Measurements from ENCODE around the gene IGLL1. TPM values are rescaled to one million over a fixed set of nuclear protein-coding genes. Genes with fewer than 3 reads are reported as not detected.

IGLL1 gene
- total RNA-seq, 5 donors from 2014 or later (not counting 1 experiment from before 2014, with no cell fraction given), result 0.30 to 0.64 TPM; not detected in 3

GRCh38 chr22:23621082-23621780 lies 41.1 kb upstream of the IGLL1 start:
- Histone ChIP-seq H3K4me3 (ENCODE audit: control insufficient read depth in 1 of 2, extremely low read depth in 1 of 2, low read length in 1 of 2) (no peak overlapping the region), H3K36me3 (ENCODE audit: control insufficient read depth in 2 of 2, extremely low read depth in 1 of 2, insufficient read depth in 1 of 2, low read length in 1 of 2) (no peaks in the 10 kb centered on the region), H3K4me1 (ENCODE audit: control insufficient read depth in 1 of 2, extremely low read depth in 1 of 2, insufficient read depth in 2 of 2, low read length in 2 of 2) (no peaks in the 10 kb centered on the region), H3K9me3 (no peaks in the 10 kb centered on the region), H3K27ac (ENCODE audit: low read length) (no peak overlapping the region), H3K27me3 (replicated peaks in 1 of 2; ENCODE audit: control insufficient read depth in 2 of 2, extremely low read depth in 1 of 2, insufficient read depth in 2 of 2, low read length in 1 of 2) (no peaks in the 10 kb centered on the region)
- WGBS (ENCODE audit: insufficient coverage), result 83% methylated on average over 4 of the region's 9 CpGs
- H3K9me3 Mint-ChIP-seq, result no peaks in the 10 kb centered on the region
- DNase-seq, result no peak
- H3K36me3 Mint-ChIP-seq, result peaks cover 13% of the 10 kb centered on the region
- H3K27ac Mint-ChIP-seq, result no peak overlapping the region
- no peaks in the 10 kb centered on the region for H3K4me1 Mint-ChIP-seq
- H3K27me3 Mint-ChIP-seq, result no peaks in the 10 kb centered on the region
- ChIA-PET CTCF (interaction anchor here in 1 of 2 donors (0.7 kb wide), 1 partner anchor 857 kb away, joined by 3 read pairs; no protein-coding TSS in a partner anchor), POLR2A (no interaction called here)
- no peak for ATAC-seq (replicated peaks in 1 of 4)
- H3K4me3 Mint-ChIP-seq, result no peak overlapping the region

- ATAC-seq (replicated peaks in 1 of 4) (no peak), DNase-seq (no peak)
- ChIA-PET CTCF (no interaction called here), POLR2A (no interaction called here)
- peaks cover 11% of the 10 kb centered on the region for H3K36me3 Mint-ChIP-seq
- Histone ChIP-seq H3K4me1 (ENCODE audit: control insufficient read depth in 1 of 2, extremely low read depth in 1 of 2, insufficient read depth in 2 of 2, low read length in 2 of 2) (no peaks in the 10 kb centered on the region), H3K9me3 (no peaks in the 10 kb centered on the region), H3K27ac (ENCODE audit: low read length) (no peak overlapping the region), H3K27me3 (replicated peaks in 1 of 2; ENCODE audit: control insufficient read depth in 2 of 2, extremely low read depth in 1 of 2, insufficient read depth in 2 of 2, low read length in 1 of 2) (no peaks in the 10 kb centered on the region), H3K36me3 (ENCODE audit: control insufficient read depth in 2 of 2, extremely low read depth in 1 of 2, insufficient read depth in 1 of 2, low read length in 1 of 2) (peaks cover 0 to 3% of the 10 kb centered on the region in 2 donors), H3K4me3 (ENCODE audit: control insufficient read depth in 1 of 2, extremely low read depth in 1 of 2, low read length in 1 of 2) (no peak overlapping the region)
- peaks cover 0 to 3% of the 10 kb centered on the region in 2 donors for H3K27me3 Mint-ChIP-seq
- no peaks in the 10 kb centered on the region for H3K9me3 Mint-ChIP-seq
- H3K4me1 Mint-ChIP-seq, result peaks cover 0 to 2% (median 0%) of the 10 kb centered on the region in 3 donors
- no peak overlapping the region for H3K27ac Mint-ChIP-seq
- H3K4me3 Mint-ChIP-seq, result no peak overlapping the region
- WGBS (ENCODE audit: insufficient coverage), result 75% methylated on average over 2 of the region's 7 CpGs
These were observed 33.3 kb upstream of the IGLL1 start for GRCh38 chr22:23613193-23613972.

- 91% methylated on average over 9 of the region's 12 CpGs for WGBS (ENCODE audit: insufficient coverage)
- CTCF ChIA-PET, result no interaction called here
- Mint-ChIP-seq H3K9me3 (no peaks in the 10 kb centered on the region), H3K36me3 (peaks cover 4% of the 10 kb centered on the region), H3K4me1 (peaks cover 0 to 2% (median 0%) of the 10 kb centered on the region in 3 donors), H3K27ac (no peak overlapping the region), H3K4me3 (no peak overlapping the region), H3K27me3 (peaks cover 0 to 3% of the 10 kb centered on the region in 2 donors)
- POLR2A ChIA-PET, result interaction anchor here in 1 of 2 donors (0.6 kb wide), 1 partner anchor 160 kb away, joined by 8 read pairs; no protein-coding TSS in a partner anchor
- Histone ChIP-seq H3K27me3 (replicated peaks in 1 of 2; ENCODE audit: control insufficient read depth in 2 of 2, extremely low read depth in 1 of 2, insufficient read depth in 2 of 2, low read length in 1 of 2) (peaks cover 0 to 7% of the 10 kb centered on the region in 2 experiments), H3K4me3 (ENCODE audit: control insufficient read depth in 1 of 2, extremely low read depth in 1 of 2, low read length in 1 of 2) (no peak overlapping the region), H3K27ac (ENCODE audit: low read length) (no peak overlapping the region), H3K9me3 (no peaks in the 10 kb centered on the region), H3K4me1 (ENCODE audit: control insufficient read depth in 1 of 2, extremely low read depth in 1 of 2, insufficient read depth in 2 of 2, low read length in 2 of 2) (no peaks in the 10 kb centered on the region), H3K36me3 (ENCODE audit: control insufficient read depth in 2 of 2, extremely low read depth in 1 of 2, insufficient read depth in 1 of 2, low read length in 1 of 2) (peaks cover 0 to 3% of the 10 kb centered on the region in 2 donors)
- no peak for ATAC-seq (replicated peaks in 1 of 4)
- no peak for DNase-seq
These were observed 30.1 kb upstream of the IGLL1 start for GRCh38 chr22:23609983-23610781.

GRCh38 chr22:23608583-23608982 lies 28.5 kb upstream of the IGLL1 start:
- Histone ChIP-seq H3K27me3 (replicated peaks in 1 of 2; ENCODE audit: control insufficient read depth in 2 of 2, extremely low read depth in 1 of 2, insufficient read depth in 2 of 2, low read length in 1 of 2) (peaks cover 0 to 10% of the 10 kb centered on the region in 2 experiments), H3K27ac (ENCODE audit: low read length) (no peak overlapping the region), H3K4me3 (ENCODE audit: control insufficient read depth in 1 of 2, extremely low read depth in 1 of 2, low read length in 1 of 2) (no peak overlapping the region), H3K4me1 (ENCODE audit: control insufficient read depth in 1 of 2, extremely low read depth in 1 of 2, insufficient read depth in 2 of 2, low read length in 2 of 2) (no peaks in the 10 kb centered on the region), H3K36me3 (ENCODE audit: control insufficient read depth in 2 of 2, extremely low read depth in 1 of 2, insufficient read depth in 1 of 2, low read length in 1 of 2) (peaks cover 0 to 3% of the 10 kb centered on the region in 2 donors), H3K9me3 (no peaks in the 10 kb centered on the region)
- CTCF ChIA-PET, result no interaction called here
- no peak overlapping the region for H3K27ac Mint-ChIP-seq
- POLR2A ChIA-PET, result no interaction called here
- peaks cover 4% of the 10 kb centered on the region for H3K36me3 Mint-ChIP-seq
- WGBS (ENCODE audit: insufficient coverage), result 100% methylated on average over 3 of the region's 6 CpGs
- peaks cover 0 to 2% (median 0%) of the 10 kb centered on the region in 3 donors for H3K4me1 Mint-ChIP-seq
- H3K27me3 Mint-ChIP-seq, result peaks cover 0 to 3% of the 10 kb centered on the region in 2 donors
- H3K9me3 Mint-ChIP-seq, result no peaks in the 10 kb centered on the region
- no peak overlapping the region for H3K4me3 Mint-ChIP-seq
- ATAC-seq (replicated peaks in 1 of 4) (no peak), DNase-seq (no peak)

- no peak overlapping the region for H3K4me3 ChIP-seq (ENCODE audit: control insufficient read depth in 1 of 2, extremely low read depth in 1 of 2, low read length in 1 of 2)
- no peak overlapping the region for H3K27ac ChIP-seq (ENCODE audit: low read length)
- 91% methylated on average over 15 of the region's 20 CpGs for WGBS (ENCODE audit: insufficient coverage)
- peaks cover 0 to 2% (median 0%) of the 10 kb centered on the region in 3 donors for H3K4me1 Mint-ChIP-seq
- ATAC-seq (replicated peaks in 1 of 4) (no peak), DNase-seq (no peak)
- H3K4me3 Mint-ChIP-seq, result no peak overlapping the region
- CTCF ChIA-PET, result no interaction called here
- H3K36me3 Mint-ChIP-seq, result peaks cover under 1% of the 10 kb centered on the region
- H3K27me3 ChIP-seq (replicated peaks in 1 of 2; ENCODE audit: control insufficient read depth in 2 of 2, extremely low read depth in 1 of 2, insufficient read depth in 2 of 2, low read length in 1 of 2), result peaks cover 0 to 15% of the 10 kb centered on the region in 2 experiments
- no peaks in the 10 kb centered on the region for H3K4me1 ChIP-seq (ENCODE audit: control insufficient read depth in 1 of 2, extremely low read depth in 1 of 2, insufficient read depth in 2 of 2, low read length in 2 of 2)
- POLR2A ChIA-PET, result no interaction called here
- no peak overlapping the region for H3K27ac Mint-ChIP-seq
- no peaks in the 10 kb centered on the region for H3K9me3 Mint-ChIP-seq
- H3K9me3 ChIP-seq, result no peaks in the 10 kb centered on the region
- H3K27me3 Mint-ChIP-seq, result peaks cover 0 to 3% of the 10 kb centered on the region in 2 donors
- H3K36me3 ChIP-seq (ENCODE audit: control insufficient read depth in 2 of 2, extremely low read depth in 1 of 2, insufficient read depth in 1 of 2, low read length in 1 of 2), result peaks cover 0 to 3% of the 10 kb centered on the region in 2 donors
These were observed 26.4 kb upstream of the IGLL1 start for GRCh38 chr22:23606204-23607131.
